ENCODE measurements around the gene GP5.

Gene GP5

DNA sequence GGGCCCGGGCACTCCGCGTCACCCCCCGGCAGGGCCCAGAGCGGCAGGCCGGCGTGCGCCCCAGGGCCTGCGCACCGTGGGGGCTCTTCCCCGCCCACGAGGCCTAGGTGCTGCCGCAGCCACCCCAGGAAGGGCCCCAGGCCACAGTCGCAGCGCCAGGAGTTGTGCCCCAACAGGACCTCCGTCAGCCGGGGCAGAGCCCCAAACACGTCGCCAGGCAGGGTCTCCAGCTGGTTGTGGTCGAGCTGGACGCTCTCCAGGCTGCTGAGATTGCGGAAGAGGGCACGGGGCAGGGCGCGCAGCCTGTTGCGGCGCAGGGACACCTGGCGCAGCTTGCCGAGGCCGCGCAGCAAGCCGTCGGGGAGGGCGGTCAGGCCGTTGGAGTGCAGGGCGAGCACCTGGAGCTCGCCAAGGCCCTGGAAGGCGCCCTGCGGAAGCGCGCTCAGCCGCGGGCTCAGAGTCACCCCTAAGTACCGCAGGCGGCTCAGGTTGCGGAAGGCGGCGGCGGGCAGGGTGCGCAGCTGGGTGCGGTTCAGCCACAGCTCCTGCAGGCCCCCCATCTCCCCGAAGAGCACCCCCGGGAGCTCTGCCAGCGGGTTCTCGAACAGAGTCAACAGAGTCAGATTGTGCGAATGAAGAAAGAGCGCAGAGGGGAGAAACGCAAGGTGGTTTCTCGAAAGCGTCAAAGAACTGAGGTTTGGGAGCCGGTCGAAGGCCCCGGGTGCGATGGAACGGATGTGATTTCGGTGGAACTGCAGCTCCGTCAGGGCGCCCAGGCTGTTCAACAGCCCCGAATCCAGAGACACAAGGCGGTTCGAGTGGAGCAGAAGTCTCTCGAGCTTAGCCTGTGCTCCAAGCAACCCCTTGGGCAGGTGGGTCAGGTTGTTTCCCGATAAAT is 2.0 kb downstream of the GP5 start:
- DNase-seq, result peak; percentile 64

DNA sequence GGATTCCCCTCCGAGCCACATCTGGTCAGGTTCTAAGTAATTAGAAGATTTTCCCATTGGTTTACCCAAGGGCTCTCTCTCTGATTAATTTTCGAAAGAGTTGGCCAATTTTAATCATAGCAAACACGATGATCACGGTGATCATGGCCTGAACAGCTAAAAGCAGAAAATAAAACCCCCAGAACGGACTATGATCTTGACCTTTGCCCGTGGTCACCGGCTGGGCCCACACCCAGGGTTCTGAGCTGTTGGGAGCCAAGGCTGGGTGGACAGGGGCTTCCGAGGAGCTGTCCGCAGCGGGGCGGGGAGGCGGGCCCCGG is 2.6 kb downstream of the GP5 start:
- no peak for DNase-seq

- DNase-seq, result peak; percentile 80
Measured at GRCh38 chr3:194395778-194396538, 3.1 kb downstream of the GP5 start.

DNA sequence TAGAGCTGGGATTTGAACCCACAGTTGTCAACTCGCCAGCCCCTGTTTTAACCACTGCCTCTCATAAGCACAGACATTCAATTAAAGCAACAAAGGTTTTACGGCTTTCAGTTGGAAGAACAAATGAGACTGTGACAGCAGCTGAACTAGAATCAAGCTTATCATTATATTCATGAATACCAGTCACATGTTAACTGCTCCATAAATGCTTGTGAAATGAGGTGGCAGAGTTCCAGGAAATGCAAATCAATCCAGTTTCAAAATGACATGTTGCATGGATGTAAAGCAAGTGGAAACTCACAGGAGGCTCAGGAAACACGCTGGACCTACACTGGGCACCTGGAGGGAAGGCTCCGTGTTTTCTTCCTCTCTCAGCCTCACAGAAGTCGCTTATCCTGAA is 3.9 kb downstream of the GP5 start:
- DNase-seq, result peak; percentile 35

GRCh38 chr3:194392576-194392975 is 6.5 kb downstream of the GP5 start:
- DNase-seq, result no peak

GRCh38 chr3:194390835-194391234 is 8.2 kb downstream of the GP5 start:
- DNase-seq, result no peak

GRCh38 chr3:194389269-194389668 is 9.8 kb downstream of the GP5 start:
- DNase-seq, result no peak

DNA sequence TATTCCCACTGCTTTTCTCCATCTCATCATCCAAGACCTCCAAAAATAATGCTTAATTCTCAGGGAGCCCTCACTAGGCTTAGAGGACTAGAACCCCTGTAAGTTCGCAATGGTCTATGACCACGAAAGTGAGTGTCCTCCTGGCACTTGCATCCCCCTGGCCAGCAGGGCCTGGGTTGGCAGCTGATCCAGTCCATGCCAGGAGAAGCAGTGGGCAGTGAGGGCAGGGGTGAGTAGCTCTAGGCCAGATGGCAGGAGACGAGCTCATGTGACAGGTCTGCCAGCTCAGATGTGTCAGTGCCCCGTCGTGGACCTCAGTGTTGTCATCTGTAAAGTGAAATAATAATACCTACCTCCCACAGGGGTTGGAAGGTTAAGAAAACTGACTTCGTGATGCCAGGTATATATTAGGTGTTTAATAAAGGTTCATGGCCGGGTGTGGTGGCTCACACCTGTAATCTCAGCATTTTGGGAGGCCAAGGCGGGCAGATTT is 11.1 kb downstream of the GP5 start:
- DNase-seq, result no peak

DNA sequence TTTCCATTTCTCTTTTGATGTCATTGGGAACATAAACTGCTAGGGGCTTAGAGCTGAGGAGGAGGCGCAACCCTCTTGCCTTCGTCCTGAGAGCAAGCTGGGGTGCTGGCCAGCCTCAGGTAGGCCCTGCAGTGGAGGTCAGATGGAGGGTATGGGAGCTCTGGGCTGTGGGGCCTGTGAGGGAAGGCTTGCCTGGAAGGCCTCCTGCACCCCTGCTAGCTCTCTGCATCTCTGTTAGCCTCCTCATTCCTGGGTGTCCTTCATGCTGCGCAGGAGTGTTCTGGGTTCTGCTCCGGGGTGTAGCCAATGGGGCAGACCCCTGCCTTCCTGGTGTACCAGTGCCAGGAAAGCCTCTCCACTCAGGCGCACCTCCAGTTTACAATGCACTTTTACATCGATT is 11.8 kb downstream of the GP5 start:
- DNase-seq, result no peak

- DNase-seq, result no peak
Measured at GRCh38 chr3:194386648-194387047, 12.4 kb downstream of the GP5 start.

- DNase-seq, result no peak
Measured at GRCh38 chr3:194386066-194386465, 13.0 kb downstream of the GP5 start.

GRCh38 chr3:194384569-194385001 is 14.5 kb downstream of the GP5 start:
- DNase-seq, result no peak

- no peak for DNase-seq
Measured at GRCh38 chr3:194384156-194384555, 14.9 kb downstream of the GP5 start.

DNA sequence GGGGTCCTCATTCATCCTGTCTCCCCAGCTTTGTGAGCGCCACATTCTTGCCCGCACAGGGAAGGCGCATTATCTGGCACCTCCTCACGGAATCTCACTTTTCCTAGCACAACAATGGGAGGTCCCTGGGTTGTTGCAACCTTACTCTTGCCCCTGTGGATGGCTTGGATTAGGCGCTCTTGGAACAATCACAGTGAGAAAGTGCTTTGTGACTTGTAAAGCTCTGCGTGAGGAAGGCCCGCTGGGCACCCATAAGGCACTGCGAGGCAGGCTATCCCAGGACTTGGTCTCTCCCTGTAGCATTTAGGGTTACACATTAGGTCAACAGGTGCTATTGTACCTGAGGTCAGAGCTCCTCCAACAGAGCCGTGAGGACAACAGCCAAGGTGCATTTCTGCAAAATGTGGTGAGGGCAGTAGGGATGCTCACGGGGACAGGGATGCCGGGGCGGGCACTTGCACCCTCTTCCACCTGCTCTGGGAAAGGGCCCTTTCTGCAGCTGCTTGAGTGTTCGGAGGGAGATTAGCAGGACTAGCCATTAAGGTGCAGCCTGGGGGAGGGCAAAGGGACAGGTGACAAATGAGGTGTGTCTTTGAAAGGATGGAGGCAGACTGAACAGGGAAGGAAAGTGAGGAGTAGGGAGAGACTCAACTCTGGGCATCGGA is 15.7 kb downstream of the GP5 start:
- DNase-seq, result no peak

GRCh38 chr3:194382892-194383223 is 16.2 kb downstream of the GP5 start:
- DNase-seq, result no peak

- no peak for DNase-seq
Measured at GRCh38 chr3:194382196-194382891, 16.7 kb downstream of the GP5 start.

GRCh38 chr3:194381460-194381875 is 17.6 kb downstream of the GP5 start:
- DNase-seq, result no peak

GRCh38 chr3:194380326-194380725 is 18.7 kb downstream of the GP5 start:
- DNase-seq, result no peak

GRCh38 chr3:194379651-194380050 is 19.4 kb downstream of the GP5 start:
- peak; percentile 29 for DNase-seq

DNA sequence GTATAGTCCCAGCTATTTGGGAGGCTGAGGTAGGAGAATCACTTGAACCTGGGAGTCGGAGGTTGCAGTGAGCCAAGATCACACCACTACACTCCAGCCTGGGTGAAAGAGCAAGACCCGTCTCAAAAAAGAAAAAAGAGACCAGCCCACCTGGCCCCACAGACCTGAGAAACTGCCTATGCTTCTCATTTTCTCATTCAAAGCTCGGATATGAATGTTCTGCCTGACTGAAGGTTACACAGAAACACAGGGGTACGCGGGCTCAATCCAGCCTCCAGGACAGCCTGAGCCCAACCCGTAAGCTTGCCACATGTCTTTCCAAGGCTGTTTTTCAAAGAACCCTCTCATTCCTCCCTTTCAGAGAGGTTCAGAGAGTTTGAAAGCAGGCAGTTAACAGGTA is 19.8 kb downstream of the GP5 start:
- no peak for DNase-seq

- no peak for DNase-seq
Measured at GRCh38 chr3:194377708-194378107, 21.4 kb downstream of the GP5 start.

DNA sequence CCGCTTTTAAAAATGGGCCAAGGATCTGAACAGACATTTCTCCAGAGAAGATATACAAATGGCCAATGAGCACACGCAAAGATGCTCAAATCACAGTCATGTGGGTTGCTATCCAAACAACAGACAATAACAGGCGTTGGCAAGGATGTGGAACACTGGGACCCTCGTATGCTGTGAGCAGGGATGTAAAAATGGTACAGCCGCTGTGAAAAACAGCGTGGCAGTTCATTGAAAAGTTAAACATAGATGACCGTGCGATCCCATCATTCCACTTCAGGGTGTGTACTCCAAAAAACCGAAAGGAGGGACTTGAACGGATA is 22.9 kb downstream of the GP5 start:
- no peak for DNase-seq

All from eye (tissue), 1 donor.